ENCODE data around the gene TUBA4A. TPM values are rescaled to one million over a fixed set of nuclear protein-coding genes. Genes with fewer than 3 reads are reported as not detected.

Gene TUBA4A
- total RNA-seq, 4 donors from 2014 or later = 33.2 to 89.3 (median 56.2) TPM

- ATAC-seq = no peak
These were observed 16.3 kb upstream of the TUBA4A start for GRCh38 chr2:219270055-219270372.

GRCh38 chr2:219269362-219270054 lies 15.8 kb upstream of the TUBA4A start:
- Histone ChIP-seq H3K36me3 (no peaks in the 10 kb centered on the region), H3K4me3 (no peak overlapping the region), H3K9me3 (no peaks in the 10 kb centered on the region), H3K27ac (no peak overlapping the region), H3K4me1 (peaks cover 0 to 7% (median 5%) of the 10 kb centered on the region in 3 donors), H3K27me3 (no peaks in the 10 kb centered on the region)
- WGBS, 2 donors (ENCODE audit: low coverage in 1 of 2) = 51 to 100% methylated on average over 1 to 5 of the region's 8 CpGs
- no peak for ATAC-seq
- TF ChIP-seq CTCF (IDR thresholded peaks at IDR 0.05) (no peak), EP300 (IDR thresholded peaks at IDR 0.05) (no peak), POLR2A (IDR thresholded peaks at IDR 0.05) (no peak), POLR2AphosphoS5 (IDR thresholded peaks at IDR 0.05) (no peak)

More at GRCh38 chr2:219270055-219270372, 16.3 kb upstream of the TUBA4A start:
- TF ChIP-seq CTCF (IDR thresholded peaks at IDR 0.05) (no peak), POLR2A (IDR thresholded peaks at IDR 0.05) (no peak), EP300 (IDR thresholded peaks at IDR 0.05) (no peak), POLR2AphosphoS5 (IDR thresholded peaks at IDR 0.05) (no peak)
- no peaks in the 10 kb centered on the region for H3K9me3 ChIP-seq
- H3K4me1 ChIP-seq = peaks cover 0 to 10% (median 5%) of the 10 kb centered on the region in 3 donors
- no peak overlapping the region for H3K27ac ChIP-seq
- H3K36me3 ChIP-seq = no peaks in the 10 kb centered on the region
- H3K27me3 ChIP-seq = no peaks in the 10 kb centered on the region
- WGBS, 2 donors (ENCODE audit: low coverage in 1 of 2) = 91% methylated on average over 4 of the region's 5 CpGs; no CpG with 5 or more reads in 1 of the 2 donors
- H3K4me3 ChIP-seq = no peak overlapping the region

GRCh38 chr2:219268294-219268693 lies 14.6 kb upstream of the TUBA4A start:
- Histone ChIP-seq H3K27ac (no peak overlapping the region), H3K36me3 (no peaks in the 10 kb centered on the region), H3K27me3 (no peaks in the 10 kb centered on the region), H3K4me1 (no peaks in the 10 kb centered on the region), H3K4me3 (no peak overlapping the region), H3K9me3 (no peaks in the 10 kb centered on the region)
- 75% methylated on average over 2 of the region's 2 CpGs; no CpG with 5 or more reads in 1 of the 2 donors for WGBS, 2 donors (ENCODE audit: low coverage in 1 of 2)
- TF ChIP-seq CTCF (IDR thresholded peaks at IDR 0.05) = no peak
- TF ChIP-seq POLR2A (IDR thresholded peaks at IDR 0.05) = no peak
- no peak for TF ChIP-seq EP300 (IDR thresholded peaks at IDR 0.05)
- no peak for TF ChIP-seq POLR2AphosphoS5 (IDR thresholded peaks at IDR 0.05)
- no peak for ATAC-seq

GRCh38 chr2:219266886-219267285 lies 13.2 kb upstream of the TUBA4A start:
- no peak for TF ChIP-seq CTCF (IDR thresholded peaks at IDR 0.05)
- no peak for TF ChIP-seq EP300 (IDR thresholded peaks at IDR 0.05)
- Histone ChIP-seq H3K36me3 (no peaks in the 10 kb centered on the region), H3K9me3 (no peaks in the 10 kb centered on the region), H3K27ac (no peak overlapping the region), H3K4me1 (no peaks in the 10 kb centered on the region), H3K27me3 (peaks cover 12% of the 10 kb centered on the region), H3K4me3 (no peak overlapping the region)
- 80% methylated on average over 1 of the region's 1 CpG; no CpG with 5 or more reads in 1 of the 2 donors for WGBS, 2 donors (ENCODE audit: low coverage in 1 of 2)
- no peak for ATAC-seq

- peaks cover 16% of the 10 kb centered on the region for H3K27me3 ChIP-seq
- no peak for TF ChIP-seq EP300 (IDR thresholded peaks at IDR 0.05)
- TF ChIP-seq POLR2A (IDR thresholded peaks at IDR 0.05) = no peak
- TF ChIP-seq CTCF (IDR thresholded peaks at IDR 0.05) = no peak
- TF ChIP-seq POLR2AphosphoS5 (IDR thresholded peaks at IDR 0.05) = no peak
- no peaks in the 10 kb centered on the region for H3K9me3 ChIP-seq
- H3K4me1 ChIP-seq = no peaks in the 10 kb centered on the region
- H3K27ac ChIP-seq = no peak overlapping the region
- no peaks in the 10 kb centered on the region for H3K36me3 ChIP-seq
- ATAC-seq = no peak
- WGBS, 2 donors (ENCODE audit: low coverage in 1 of 2) = 14% methylated on average over 1 of the region's 5 CpGs; no CpG with 5 or more reads in 1 of the 2 donors
- H3K4me3 ChIP-seq = no peak overlapping the region
These were observed 12.5 kb upstream of the TUBA4A start for GRCh38 chr2:219266232-219266631.

All from gastroesophageal sphincter (tissue), 4 donors.